ENCODE data around the gene IFI27L2. TPM values are rescaled to one million over a fixed set of nuclear protein-coding genes. Genes with fewer than 3 reads are reported as not detected.

IFI27L2 gene
- total RNA-seq = 1 to 10 TPM in 5 of 6 experiments, not detected in 1; 1.8 to 7.9 (median 4.1) TPM
- long read RNA-seq, partial matches to known transcripts = 0 of 3 reads
- long read RNA-seq, other reads (novel, unspliced or antisense) = 0 of 3 reads

- Histone ChIP-seq H3K9me3 (no peaks in the 10 kb centered on the region), H3K27ac (no peak within 1 kb of the TSS), H3K36me3 (no peaks in the 10 kb centered on the region), H3K4me1 (peaks cover 0 to 7% (median 0%) of the 10 kb centered on the region in 4 donors), H3K4me3 (peak within 1 kb of the TSS; percentile 28 to 45 (median 30)), H3K27me3 (no peaks in the 10 kb centered on the region)
- intact Hi-C loops (cut with DNase I) = loop anchor here (10.0 kb wide), 1 partner anchor 84 kb away; no protein-coding TSS in a partner anchor
- DNase-seq (peak in 1 of 3 donors; percentile 68), ATAC-seq (peak; percentile 81 to 89 (median 82))
- 6% methylated on average over 20 of the region's 27 CpGs for WGBS (ENCODE audit: insufficient coverage, low coverage, low lambda C conversion rate, missing lambda C conversion rate)
- TF ChIP-seq POLR2A (IDR thresholded peaks at IDR 0.05) (no peak), CTCF (IDR thresholded peaks at IDR 0.05) (peak in 2 of 4 donors; percentile 25 to 29)
These were observed at the start of gene IFI27L2 for GRCh38 chr14:94129111-94129757. Gene IFI27L2, minus strand, starts transcription at chr14:94129604. Its CDS starts 40 bp downstream, at chr14:94129564.

GRCh38 chr14:94177806-94178205, 48.4 kb upstream of the IFI27L2 start:
- DNase-seq = no peak
- no peak overlapping the region for H3K4me3 ChIP-seq
- intact Hi-C loops (cut with DNase I) = no loop called here
- ATAC-seq = no peak
- H3K27me3 ChIP-seq = no peaks in the 10 kb centered on the region
- H3K36me3 ChIP-seq = no peaks in the 10 kb centered on the region
- H3K27ac ChIP-seq = peak overlapping the region in 1 of 3 donors; percentile 14
- TF ChIP-seq POLR2A (IDR thresholded peaks at IDR 0.05) = no peak
- TF ChIP-seq CTCF (IDR thresholded peaks at IDR 0.05) = no peak
- WGBS (ENCODE audit: insufficient coverage, low coverage, low lambda C conversion rate, missing lambda C conversion rate) = 56% methylated on average over 1 of the region's 1 CpG
- no peaks in the 10 kb centered on the region for H3K9me3 ChIP-seq
- H3K4me1 ChIP-seq = peaks cover 0 to 15% (median 2%) of the 10 kb centered on the region in 4 donors

- TF ChIP-seq POLR2A (IDR thresholded peaks at IDR 0.05) (no peak), CTCF (IDR thresholded peaks at IDR 0.05) (no peak)
- intact Hi-C loops (cut with DNase I) = no loop called here
- H3K27me3 ChIP-seq = no peaks in the 10 kb centered on the region
These were observed 47.4 kb upstream of the IFI27L2 start for GRCh38 chr14:94176808-94177207.

GRCh38 chr14:94175747-94176146, 46.3 kb upstream of the IFI27L2 start:
- no peak for DNase-seq
- no peak overlapping the region for H3K27ac ChIP-seq
- peak overlapping the region in 2 of 3 donors; percentile 67 to 75 for H3K4me3 ChIP-seq
- no peaks in the 10 kb centered on the region for H3K36me3 ChIP-seq
- TF ChIP-seq CTCF (IDR thresholded peaks at IDR 0.05) (no peak), POLR2A (IDR thresholded peaks at IDR 0.05) (no peak)
- ATAC-seq = no peak
- intact Hi-C loops (cut with DNase I) = no loop called here
- H3K27me3 ChIP-seq = no peaks in the 10 kb centered on the region
- H3K9me3 ChIP-seq = no peaks in the 10 kb centered on the region
- WGBS (ENCODE audit: insufficient coverage, low coverage, low lambda C conversion rate, missing lambda C conversion rate) = 21% methylated on average over 7 of the region's 7 CpGs
- H3K4me1 ChIP-seq = peaks cover 0 to 15% (median 2%) of the 10 kb centered on the region in 4 donors

More at GRCh38 chr14:94176808-94177207, 47.4 kb upstream of the IFI27L2 start:
- peak overlapping the region in 1 of 3 donors; percentile 14 for H3K27ac ChIP-seq
- peaks cover 0 to 15% (median 2%) of the 10 kb centered on the region in 4 donors for H3K4me1 ChIP-seq
- H3K4me3 ChIP-seq = no peak overlapping the region
- no peaks in the 10 kb centered on the region for H3K9me3 ChIP-seq
- ATAC-seq (peak in 1 of 4 donors; percentile 25), DNase-seq (no peak)
- no peaks in the 10 kb centered on the region for H3K36me3 ChIP-seq
- WGBS (ENCODE audit: insufficient coverage, low coverage, low lambda C conversion rate, missing lambda C conversion rate) = 9% methylated on average over 3 of the region's 3 CpGs
